ENCODE measurements around the gene DPYD. TPM values are rescaled to one million over a fixed set of nuclear protein-coding genes. Genes with fewer than 3 reads are reported as not detected.

DPYD gene
- total RNA-seq, 1 donor from 2014 or later: 45.7 TPM

DNA sequence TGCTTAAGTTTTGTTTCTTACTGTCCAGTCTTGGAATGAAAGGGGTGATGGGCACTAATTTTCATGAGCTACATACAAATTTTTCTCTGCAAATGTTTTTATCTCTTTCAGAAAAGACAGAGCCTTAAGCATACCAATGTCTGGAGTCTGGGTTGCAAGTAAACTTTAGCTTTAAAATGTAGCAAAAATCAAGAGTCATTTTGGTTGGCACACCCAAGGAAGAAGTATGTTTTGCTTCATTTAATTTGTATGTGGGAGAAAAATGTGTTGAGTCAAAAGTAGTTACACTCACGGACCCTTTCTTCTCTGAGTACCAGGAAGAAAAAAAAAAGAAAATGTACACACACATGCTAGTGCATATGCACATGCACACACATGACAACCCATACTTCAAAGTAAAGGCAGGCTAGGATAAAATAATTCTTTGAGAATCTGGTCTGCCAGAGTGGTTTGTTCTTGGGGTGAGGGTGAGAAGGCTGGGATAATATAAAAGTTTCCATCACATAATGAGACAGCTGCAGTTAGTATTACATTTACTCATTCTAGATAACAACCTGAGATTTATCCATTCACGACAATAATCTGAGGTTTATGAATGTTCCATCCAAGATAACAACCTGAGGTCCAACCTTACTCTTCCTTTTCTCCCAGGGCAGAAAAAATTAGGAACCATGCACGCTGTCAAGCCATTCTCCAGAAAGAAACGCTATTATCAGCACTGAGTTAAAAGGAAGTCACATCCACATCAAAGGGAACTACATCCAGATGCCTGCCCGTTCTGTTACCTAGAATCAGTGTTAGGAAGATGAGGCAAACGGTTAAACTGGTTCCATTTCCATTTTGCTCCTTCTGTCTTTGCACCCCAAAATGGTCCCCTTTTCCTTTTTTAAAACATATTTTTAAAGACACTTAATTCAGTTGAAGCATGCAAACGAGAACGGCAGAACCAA is 9.3 kb downstream of the DPYD start:
- intact Hi-C loops (cut with DNase I): no loop called here
- ATAC-seq (no peak), DNase-seq (ENCODE audit: low spot score) (no peak)

GRCh38 chr1:97909266-97909665 is 11.6 kb downstream of the DPYD start:
- ATAC-seq (no peak), DNase-seq (ENCODE audit: low spot score) (no peak)
- intact Hi-C loops (cut with DNase I): no loop called here

DNA sequence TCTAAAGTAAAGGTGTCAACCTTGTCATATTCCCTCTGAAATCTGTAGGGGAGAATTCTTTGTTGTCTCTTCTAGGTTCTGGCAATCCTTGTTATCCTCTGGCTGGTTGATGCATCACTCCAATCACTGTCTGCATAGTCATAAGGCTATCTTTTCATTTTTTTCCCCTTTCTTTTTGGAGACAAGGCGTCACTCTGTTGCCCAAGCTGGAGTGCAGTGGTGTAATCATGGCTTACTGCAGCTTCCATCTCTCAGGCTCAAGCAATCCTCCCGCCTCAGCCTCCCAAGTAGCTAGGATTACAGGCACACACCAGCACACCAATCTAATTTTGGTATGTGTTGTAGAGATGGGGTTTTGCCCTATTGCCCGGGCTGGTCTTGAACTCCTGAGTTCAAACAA is 12.9 kb downstream of the DPYD start:
- intact Hi-C loops (cut with DNase I): no loop called here
- DNase-seq (ENCODE audit: low spot score): no peak
- ATAC-seq: no peak

DNA sequence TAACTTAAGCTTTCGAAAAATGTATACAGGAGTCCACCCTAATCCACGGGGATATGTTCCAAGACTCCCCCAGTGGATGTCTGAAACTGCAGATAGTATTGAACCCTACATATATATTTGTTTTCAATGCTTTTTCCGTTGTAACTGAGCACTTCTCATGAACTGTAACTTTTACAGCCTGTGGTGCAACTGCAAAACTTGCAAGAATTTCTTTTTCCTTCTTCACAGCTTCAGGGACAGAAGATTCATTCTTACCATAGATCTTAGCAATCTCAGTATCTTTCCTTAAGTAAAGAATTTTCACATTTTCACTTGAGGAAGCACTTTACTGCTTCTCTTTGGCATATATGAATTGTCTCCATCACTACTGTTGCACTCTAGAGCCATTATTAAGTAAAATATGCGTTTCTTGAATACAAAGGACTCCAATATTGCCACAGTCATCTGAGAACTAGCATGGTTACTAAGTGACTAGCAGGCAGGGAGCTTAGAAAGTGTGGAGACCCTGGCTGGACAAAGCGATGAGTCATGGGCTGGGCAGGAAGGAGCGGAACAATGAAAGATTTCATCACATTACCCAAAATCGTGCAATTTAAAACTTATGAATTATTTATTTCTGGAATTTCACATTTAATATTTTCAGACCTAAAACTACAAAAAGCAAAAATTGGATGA is 14.1 kb downstream of the DPYD start:
- peak; percentile 87 for ATAC-seq
- intact Hi-C loops (cut with DNase I): no loop called here
- DNase-seq (ENCODE audit: low spot score): no peak

DNA sequence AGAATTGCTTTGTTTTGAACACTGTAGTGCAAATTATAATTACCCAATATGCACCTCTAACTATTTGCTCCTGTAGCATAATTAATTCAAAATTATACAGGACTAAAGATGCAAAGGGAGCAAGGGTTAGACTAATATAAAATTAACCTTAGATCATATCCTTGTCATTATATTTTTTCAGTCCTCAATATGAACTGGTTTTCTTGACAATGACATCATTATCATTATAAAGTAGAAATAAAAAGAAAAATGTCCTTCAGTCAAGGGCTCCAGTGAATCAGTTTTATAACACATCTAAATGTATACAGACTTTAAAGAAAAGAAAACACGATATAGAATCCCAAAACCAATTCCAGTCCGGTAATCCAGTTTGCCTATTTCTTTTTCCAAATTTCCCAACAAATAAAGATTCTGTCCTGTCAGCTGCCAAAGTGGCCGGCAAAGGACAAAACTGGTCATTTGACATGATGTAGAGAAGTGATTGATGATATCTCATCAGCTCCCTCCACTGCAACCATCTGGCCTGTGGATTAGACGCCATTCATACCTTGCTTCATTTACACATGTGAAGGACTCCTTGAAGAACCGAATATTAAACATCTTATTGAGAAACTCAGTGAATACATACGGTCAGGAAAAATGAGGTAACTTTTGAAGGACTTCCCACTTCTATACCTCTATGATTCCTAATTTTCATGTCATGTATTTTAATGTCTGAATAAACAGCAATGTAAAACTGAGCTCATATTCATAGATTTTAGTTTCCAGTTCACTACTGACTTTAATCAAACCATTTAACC is 15.5 kb downstream of the DPYD start:
- DNase-seq (ENCODE audit: low spot score): no peak
- no peak for ATAC-seq
- intact Hi-C loops (cut with DNase I): no loop called here

- ATAC-seq: no peak
- intact Hi-C loops (cut with DNase I): no loop called here
- no peak for DNase-seq (ENCODE audit: low spot score)
These were observed 16.3 kb downstream of the DPYD start for GRCh38 chr1:97904534-97904933.

- ATAC-seq: no peak
- DNase-seq (ENCODE audit: low spot score): no peak
- intact Hi-C loops (cut with DNase I): no loop called here
These were observed 17.2 kb downstream of the DPYD start for GRCh38 chr1:97903626-97904025.

DNA sequence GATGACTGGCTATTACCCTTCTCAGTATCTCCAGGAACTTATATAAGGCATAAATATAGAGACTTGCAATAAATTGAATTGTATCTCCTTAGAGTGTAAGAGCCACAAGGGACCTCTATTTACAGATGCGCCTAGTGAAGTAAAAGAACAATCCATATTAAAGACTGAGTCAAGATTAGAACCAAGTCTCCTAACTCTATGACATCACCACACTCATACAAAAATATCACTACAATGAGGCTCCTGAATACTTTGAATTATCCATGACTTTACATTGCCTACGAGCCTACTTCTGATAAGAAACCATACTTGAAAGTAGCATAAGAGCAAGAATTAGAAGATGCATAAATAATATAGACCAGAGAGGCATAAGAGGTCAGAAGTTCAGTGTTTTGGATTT is 18.8 kb downstream of the DPYD start:
- ATAC-seq (no peak), DNase-seq (ENCODE audit: low spot score) (no peak)
- intact Hi-C loops (cut with DNase I): no loop called here

DNA sequence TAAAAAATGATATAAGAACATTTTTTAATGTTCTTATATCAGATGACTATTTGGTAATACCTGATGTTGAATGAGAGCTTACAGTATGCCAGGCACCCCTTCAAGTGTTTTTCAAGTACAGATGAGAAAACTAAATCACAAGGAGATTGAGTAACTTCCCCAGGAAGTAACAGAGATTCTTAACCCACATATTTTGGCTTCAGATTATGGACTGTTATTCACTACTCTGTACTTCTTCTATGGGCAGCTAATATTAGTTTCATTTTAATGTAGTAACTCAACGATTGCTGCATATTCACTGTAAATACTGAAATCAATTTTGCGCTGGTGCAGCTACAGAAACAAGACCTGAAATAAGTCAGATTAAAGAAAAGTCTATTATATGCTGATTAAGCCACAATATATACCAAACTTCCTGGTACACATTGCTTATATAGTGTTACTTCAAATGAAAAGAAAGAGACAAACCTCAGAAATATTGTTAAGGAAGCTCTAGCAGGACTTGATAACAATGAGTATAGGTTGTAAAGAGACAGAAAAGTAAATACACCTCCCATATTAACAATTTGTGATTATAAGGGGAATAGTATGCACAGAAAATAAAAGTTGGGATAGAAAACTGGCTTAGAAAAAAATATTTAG is 19.7 kb downstream of the DPYD start:
- intact Hi-C loops (cut with DNase I): no loop called here
- peak; percentile 79 for ATAC-seq
- DNase-seq (ENCODE audit: low spot score): no peak

DNA sequence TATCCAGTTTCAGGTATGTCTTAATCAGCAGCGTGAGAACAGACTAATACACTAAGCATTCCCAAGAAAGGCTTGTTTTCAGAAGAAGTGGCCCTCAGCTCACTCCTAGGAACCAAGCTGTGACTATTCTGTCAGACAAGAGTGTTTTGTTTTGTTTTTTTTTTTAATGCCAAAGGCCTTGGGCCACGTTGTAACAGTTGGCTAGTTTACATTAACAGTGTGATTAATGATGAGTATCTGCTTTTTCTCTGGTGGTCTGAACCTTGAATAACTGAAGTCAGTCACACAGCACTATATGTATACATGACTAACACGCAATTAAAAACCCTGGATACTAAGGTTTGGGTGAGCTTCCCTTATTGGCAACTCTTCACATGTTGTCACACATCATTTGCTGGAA is 21.9 kb downstream of the DPYD start:
- DNase-seq (ENCODE audit: low spot score) (no peak), ATAC-seq (no peak)
- intact Hi-C loops (cut with DNase I): no loop called here

DNA sequence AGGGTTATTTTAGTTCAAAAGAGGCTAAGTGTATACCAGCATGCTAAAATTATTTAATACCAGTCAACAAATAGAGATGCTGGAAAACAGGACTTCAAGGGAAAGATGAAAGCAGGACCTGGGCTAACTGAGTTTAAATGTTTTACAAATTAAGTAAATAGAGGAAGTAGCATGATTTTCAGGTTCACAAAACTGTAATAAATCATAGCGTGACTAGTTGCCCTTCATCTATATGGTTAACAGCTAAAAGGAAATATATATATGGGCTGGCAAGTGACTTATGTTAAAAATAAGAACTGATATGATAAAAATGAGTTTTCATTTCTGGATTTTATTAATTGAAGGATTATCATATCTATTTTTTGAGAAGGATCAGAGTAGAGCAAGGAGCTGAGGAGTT is 25.6 kb downstream of the DPYD start:
- DNase-seq (ENCODE audit: low spot score) (no peak), ATAC-seq (no peak)
- intact Hi-C loops (cut with DNase I): no loop called here

DNA sequence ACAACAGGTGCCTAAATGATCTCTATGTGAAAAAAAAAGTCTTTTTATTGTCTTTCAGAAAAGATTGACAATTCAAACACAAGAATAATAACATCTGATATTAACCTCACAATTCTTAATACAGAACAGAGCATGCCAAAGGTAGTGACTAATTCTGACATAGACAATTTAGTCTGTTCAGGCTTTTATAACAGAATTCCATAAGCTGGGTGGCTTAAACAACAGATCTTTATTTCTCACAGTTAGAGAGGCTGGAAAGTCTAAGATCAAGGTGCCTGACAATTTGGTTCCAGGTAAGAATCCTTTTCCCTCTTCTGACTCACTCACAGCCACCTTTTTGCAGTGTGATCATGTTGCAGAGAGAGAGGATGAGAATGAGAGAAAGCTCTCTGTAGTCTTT is 27.0 kb downstream of the DPYD start:
- ATAC-seq (no peak), DNase-seq (ENCODE audit: low spot score) (no peak)
- intact Hi-C loops (cut with DNase I): no loop called here

DNA sequence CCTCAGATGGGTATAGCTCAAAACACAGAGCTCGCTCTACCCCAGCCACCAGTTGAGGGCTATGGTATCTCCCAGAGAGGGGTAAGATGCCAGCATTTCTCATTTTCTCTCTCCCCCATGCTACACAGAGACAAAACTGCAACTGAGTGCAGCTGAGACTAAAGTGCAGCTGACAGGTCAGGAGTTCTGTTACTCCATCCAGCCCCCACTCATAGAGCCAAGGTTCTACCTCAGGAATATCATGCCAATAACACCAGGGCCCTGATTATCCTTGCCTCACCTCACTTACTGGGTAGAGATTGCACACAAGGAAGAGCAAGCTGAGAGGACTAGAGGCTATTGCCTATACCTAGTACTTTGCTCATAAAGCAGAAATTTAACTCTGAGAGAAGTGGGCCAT is 34.6 kb downstream of the DPYD start:
- intact Hi-C loops (cut with DNase I): no loop called here
- DNase-seq (ENCODE audit: low spot score) (no peak), ATAC-seq (no peak)

DNA sequence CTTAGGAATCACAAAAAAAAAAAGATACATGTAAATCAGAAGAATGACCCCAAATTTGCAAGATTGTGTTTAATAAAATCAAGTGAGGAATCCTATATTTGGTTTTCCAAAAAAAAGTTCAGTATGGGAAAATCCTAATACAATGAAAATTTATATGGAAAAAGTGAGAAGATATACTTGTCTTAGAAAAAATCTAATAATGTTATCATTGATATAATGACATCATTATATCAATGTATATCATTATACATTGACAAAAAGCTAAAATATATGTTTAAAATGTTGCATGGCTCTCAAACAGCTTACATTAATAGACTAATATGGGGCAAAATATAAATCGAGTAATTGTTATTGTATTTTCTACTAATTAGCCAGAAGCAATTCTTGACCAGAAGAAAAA is 37.0 kb downstream of the DPYD start:
- intact Hi-C loops (cut with DNase I): no loop called here
- ATAC-seq (no peak), DNase-seq (ENCODE audit: low spot score) (no peak)

DNA sequence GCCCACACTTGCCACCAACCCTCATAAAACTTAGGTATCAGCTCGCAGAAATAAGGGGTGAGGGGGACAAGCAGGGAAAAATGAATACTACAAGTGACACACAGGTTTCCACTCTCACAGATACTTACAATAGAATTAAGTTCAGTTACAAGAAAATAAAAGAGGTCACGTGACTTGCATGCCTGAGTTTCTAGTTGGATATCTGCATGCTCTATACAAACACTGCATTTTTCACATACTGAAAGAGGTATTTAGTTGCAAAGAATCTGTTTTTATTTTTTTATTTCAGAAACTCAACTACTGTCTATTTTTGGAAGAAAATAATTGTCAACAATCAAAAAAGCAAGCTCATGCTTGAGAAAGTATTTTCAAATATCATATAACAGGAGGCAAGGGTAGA is 43.5 kb downstream of the DPYD start:
- no peak for DNase-seq (ENCODE audit: low spot score)
- intact Hi-C loops (cut with DNase I): no loop called here
- ATAC-seq: no peak

GRCh38 chr1:97875996-97876395 is 44.8 kb downstream of the DPYD start:
- ATAC-seq (no peak), DNase-seq (ENCODE audit: low spot score) (no peak)
- intact Hi-C loops (cut with DNase I): no loop called here

DNA sequence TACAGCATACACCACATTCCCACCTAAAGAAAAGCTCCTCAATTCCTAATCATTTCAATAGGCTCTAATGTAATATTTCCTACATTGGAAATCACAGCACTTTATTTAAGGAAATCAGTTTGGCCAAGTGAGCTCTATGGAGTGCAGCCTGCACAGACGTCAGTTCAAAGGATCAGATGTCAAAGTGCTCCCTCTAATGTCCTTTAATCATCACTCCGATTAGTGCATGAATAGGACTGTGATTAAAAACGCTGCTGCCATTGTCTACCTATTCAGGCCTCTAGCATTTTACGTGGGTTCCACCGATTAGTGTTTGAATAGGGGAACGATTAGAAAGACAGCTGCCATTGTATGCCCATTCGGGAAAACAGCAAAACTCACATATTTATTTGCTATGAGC is 50.2 kb downstream of the DPYD start:
- ATAC-seq (no peak), DNase-seq (ENCODE audit: low spot score) (no peak)
- intact Hi-C loops (cut with DNase I): no loop called here

GRCh38 chr1:97869441-97869840 is 51.4 kb downstream of the DPYD start:
- DNase-seq (ENCODE audit: low spot score) (no peak), ATAC-seq (no peak)
- intact Hi-C loops (cut with DNase I): no loop called here

DNA sequence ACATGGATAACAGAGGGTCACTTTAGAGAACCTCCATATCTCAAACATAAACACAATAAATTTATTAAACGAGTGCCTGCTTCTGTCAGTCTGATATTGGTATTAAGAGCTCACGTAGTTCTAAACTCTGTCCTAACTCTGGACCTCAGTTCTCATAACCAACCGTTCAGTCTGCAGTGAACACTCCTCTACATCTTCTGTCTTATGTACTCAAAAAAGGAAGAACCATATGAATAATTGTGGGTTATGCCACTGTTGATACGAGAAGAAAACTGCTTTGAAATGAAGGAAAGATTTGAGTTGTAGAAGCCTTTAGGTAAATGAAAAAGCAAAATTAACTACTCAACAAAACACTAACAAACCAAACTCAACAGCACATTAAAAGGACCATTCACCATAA is 53.7 kb downstream of the DPYD start:
- ATAC-seq (no peak), DNase-seq (ENCODE audit: low spot score) (no peak)
- intact Hi-C loops (cut with DNase I): no loop called here

All from sciatic nerve (tissue), 2 donors.